Measurements from ENCODE around the gene ULK2. TPM values are rescaled to one million over a fixed set of nuclear protein-coding genes. Genes with fewer than 3 reads are reported as not detected.

Gene ULK2
- polyA plus RNA-seq, 1 donor from 2014 or later, result 55.1 TPM

DNA sequence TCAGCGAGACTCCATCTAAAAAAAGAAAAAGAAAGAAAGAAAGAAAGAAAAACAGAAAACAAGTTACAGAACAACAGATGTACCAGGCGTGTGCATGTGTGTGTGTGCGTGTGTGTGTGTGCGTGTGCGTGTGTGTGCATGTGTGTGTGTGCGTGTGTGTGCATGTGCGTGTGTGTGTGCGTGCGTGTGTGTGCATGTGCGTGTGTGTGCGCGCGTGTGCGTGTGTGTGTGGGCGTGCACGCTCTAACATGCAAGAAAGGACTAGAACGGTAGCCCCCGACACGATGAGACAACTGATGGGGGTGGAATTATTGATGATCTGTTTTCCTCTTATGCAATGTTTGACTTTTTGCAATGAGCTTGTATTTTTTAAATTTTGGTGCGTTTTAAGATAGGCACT is 121.2 kb downstream of the ULK2 start:
- Histone ChIP-seq H3F3A (ENCODE audit: insufficient read depth, low read length, poor library complexity, severe bottlenecking) (no peaks in the 10 kb centered on the region), H3K4me3 (ENCODE audit: low read length) (no peak overlapping the region), H4K20me1 (ENCODE audit: insufficient read depth) (no peaks in the 10 kb centered on the region), H2AFZ (ENCODE audit: low read depth, low read length) (no peak overlapping the region), H3K79me2 (replicated peaks; ENCODE audit: insufficient read depth, low read length) (no peaks in the 10 kb centered on the region), H3K9me3 (ENCODE audit: low read length) (no peaks in the 10 kb centered on the region), H3K9me2 (ENCODE audit: insufficient read depth, low read length) (no peaks in the 10 kb centered on the region), H3K36me3 (ENCODE audit: insufficient read depth, low read length) (no peaks in the 10 kb centered on the region), H3K27ac (ENCODE audit: low read length) (no peak overlapping the region), H3K27me3 (ENCODE audit: insufficient read depth, low read depth, low read length) (no peaks in the 10 kb centered on the region), H3K9ac (ENCODE audit: low read length) (no peak overlapping the region), H3K4me2 (ENCODE audit: low read length) (no peak overlapping the region)
- TF ChIP-seq, protein P1, sequence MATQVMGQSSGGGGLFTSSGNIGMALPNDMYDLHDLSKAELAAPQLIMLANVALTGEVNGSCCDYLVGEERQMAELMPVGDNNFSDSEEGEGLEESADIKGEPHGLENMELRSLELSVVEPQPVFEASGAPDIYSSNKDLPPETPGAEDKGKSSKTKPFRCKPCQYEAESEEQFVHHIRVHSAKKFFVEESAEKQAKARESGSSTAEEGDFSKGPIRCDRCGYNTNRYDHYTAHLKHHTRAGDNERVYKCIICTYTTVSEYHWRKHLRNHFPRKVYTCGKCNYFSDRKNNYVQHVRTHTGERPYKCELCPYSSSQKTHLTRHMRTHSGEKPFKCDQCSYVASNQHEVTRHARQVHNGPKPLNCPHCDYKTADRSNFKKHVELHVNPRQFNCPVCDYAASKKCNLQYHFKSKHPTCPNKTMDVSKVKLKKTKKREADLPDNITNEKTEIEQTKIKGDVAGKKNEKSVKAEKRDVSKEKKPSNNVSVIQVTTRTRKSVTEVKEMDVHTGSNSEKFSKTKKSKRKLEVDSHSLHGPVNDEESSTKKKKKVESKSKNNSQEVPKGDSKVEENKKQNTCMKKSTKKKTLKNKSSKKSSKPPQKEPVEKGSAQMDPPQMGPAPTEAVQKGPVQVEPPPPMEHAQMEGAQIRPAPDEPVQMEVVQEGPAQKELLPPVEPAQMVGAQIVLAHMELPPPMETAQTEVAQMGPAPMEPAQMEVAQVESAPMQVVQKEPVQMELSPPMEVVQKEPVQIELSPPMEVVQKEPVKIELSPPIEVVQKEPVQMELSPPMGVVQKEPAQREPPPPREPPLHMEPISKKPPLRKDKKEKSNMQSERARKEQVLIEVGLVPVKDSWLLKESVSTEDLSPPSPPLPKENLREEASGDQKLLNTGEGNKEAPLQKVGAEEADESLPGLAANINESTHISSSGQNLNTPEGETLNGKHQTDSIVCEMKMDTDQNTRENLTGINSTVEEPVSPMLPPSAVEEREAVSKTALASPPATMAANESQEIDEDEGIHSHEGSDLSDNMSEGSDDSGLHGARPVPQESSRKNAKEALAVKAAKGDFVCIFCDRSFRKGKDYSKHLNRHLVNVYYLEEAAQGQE (IDR thresholded peaks at IDR 0.05; ENCODE audit: borderline replicate concordance), result no peak
- TF ChIP-seq EZH2 (IDR thresholded peaks at IDR 0.05; ENCODE audit: borderline replicate concordance, insufficient read depth, low read length, poor library complexity, severe bottlenecking) (no peak), EP300 (conservative IDR thresholded peaks at IDR 0.05; ENCODE audit: poor library complexity, severe bottlenecking) (no peak), TAF1 (IDR thresholded peaks at IDR 0.05; ENCODE audit: low read depth) (no peak), MXI1 (conservative IDR thresholded peaks at IDR 0.05; ENCODE audit: poor library complexity, severe bottlenecking) (no peak), POLR2AphosphoS5 (IDR thresholded peaks at IDR 0.05) (no peak), RAD21 (conservative IDR thresholded peaks at IDR 0.05) (no peak), SMC3 (conservative IDR thresholded peaks at IDR 0.05; ENCODE audit: poor library complexity) (no peak)
- TF ChIP-seq, protein P2, sequence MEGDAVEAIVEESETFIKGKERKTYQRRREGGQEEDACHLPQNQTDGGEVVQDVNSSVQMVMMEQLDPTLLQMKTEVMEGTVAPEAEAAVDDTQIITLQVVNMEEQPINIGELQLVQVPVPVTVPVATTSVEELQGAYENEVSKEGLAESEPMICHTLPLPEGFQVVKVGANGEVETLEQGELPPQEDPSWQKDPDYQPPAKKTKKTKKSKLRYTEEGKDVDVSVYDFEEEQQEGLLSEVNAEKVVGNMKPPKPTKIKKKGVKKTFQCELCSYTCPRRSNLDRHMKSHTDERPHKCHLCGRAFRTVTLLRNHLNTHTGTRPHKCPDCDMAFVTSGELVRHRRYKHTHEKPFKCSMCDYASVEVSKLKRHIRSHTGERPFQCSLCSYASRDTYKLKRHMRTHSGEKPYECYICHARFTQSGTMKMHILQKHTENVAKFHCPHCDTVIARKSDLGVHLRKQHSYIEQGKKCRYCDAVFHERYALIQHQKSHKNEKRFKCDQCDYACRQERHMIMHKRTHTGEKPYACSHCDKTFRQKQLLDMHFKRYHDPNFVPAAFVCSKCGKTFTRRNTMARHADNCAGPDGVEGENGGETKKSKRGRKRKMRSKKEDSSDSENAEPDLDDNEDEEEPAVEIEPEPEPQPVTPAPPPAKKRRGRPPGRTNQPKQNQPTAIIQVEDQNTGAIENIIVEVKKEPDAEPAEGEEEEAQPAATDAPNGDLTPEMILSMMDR (IDR thresholded peaks at IDR 0.05; ENCODE audit: poor library complexity, severe bottlenecking), result no peak

DNA sequence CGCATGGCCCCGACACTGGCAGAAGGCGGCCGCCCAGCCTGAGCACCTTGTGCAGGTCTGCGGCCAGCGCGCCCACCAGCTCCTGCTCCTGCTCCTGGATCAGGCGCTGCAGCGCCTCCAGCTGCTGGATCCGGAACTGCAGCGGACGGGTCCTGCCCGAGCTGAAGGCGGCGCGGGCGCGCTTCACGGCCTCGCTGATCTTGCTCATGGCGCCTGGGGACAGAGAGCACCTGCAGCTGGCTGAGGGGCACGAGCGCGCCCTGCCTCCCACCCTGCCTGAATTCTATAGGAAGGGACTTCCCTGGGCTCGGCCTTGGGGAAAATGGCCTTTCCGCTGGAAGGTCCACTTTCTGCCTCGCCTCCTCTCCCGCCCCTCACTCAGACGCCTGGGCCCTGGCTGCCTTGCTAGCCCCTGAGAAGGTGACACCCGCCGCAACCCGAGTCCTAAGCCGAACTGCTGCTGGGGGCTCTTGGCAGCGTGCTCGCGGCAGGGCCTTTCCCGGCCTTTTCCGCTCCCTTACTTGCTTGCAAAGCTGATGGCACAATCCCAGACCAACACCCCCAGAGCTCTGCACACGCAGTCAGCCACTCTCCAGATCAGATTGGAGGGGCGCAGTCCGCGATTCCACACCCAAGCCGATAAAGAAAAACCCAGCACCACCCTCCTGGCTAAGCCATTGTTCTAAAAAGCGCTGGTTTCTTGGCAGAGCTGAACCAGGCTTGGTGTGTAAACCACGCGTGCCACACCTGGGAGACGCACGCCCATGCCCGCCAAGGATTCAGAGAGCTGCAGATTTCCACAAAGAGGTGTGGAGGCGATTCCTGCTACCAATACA is 122.6 kb downstream of the ULK2 start:
- H3F3A ChIP-seq (ENCODE audit: insufficient read depth, low read length, poor library complexity, severe bottlenecking), result no peaks in the 10 kb centered on the region
- peak overlapping the region; percentile 16 for H3K9ac ChIP-seq (ENCODE audit: low read length)
- no peaks in the 10 kb centered on the region for H3K27me3 ChIP-seq (ENCODE audit: insufficient read depth, low read depth, low read length)
- no peaks in the 10 kb centered on the region for H3K9me3 ChIP-seq (ENCODE audit: low read length)
- H3K27ac ChIP-seq (ENCODE audit: low read length), result no peak overlapping the region
- H3K4me3 ChIP-seq (ENCODE audit: low read length), result peak overlapping the region; percentile 55
- no peaks in the 10 kb centered on the region for H3K79me2 ChIP-seq (replicated peaks; ENCODE audit: insufficient read depth, low read length)
- H3K9me2 ChIP-seq (ENCODE audit: insufficient read depth, low read length), result no peaks in the 10 kb centered on the region
- no peak overlapping the region for H2AFZ ChIP-seq (ENCODE audit: low read depth, low read length)
- H4K20me1 ChIP-seq (ENCODE audit: insufficient read depth), result no peaks in the 10 kb centered on the region
- H3K4me2 ChIP-seq (ENCODE audit: low read length), result no peak overlapping the region
- TF ChIP-seq, protein P2 (IDR thresholded peaks at IDR 0.05; ENCODE audit: poor library complexity, severe bottlenecking), result peak; percentile 76
- TF ChIP-seq EZH2 (IDR thresholded peaks at IDR 0.05; ENCODE audit: borderline replicate concordance, insufficient read depth, low read length, poor library complexity, severe bottlenecking) (no peak), RAD21 (conservative IDR thresholded peaks at IDR 0.05) (no peak), SMC3 (conservative IDR thresholded peaks at IDR 0.05; ENCODE audit: poor library complexity) (peak; percentile 17)
- H3K36me3 ChIP-seq (ENCODE audit: insufficient read depth, low read length), result no peaks in the 10 kb centered on the region

Measured in neural cell (in vitro differentiated cells).